ENCODE results near the gene ZSCAN5A. TPM values are rescaled to one million over a fixed set of nuclear protein-coding genes. Genes with fewer than 3 reads are reported as not detected.
"Not testable (repeated sequence)": the region's sequence is repeated elsewhere in the genome, so short reads cannot be mapped to it uniquely, and the experiment has no call there.

The ZSCAN5A gene
- total RNA-seq, 1 donor from 2014 or later: 12.3 TPM

DNA sequence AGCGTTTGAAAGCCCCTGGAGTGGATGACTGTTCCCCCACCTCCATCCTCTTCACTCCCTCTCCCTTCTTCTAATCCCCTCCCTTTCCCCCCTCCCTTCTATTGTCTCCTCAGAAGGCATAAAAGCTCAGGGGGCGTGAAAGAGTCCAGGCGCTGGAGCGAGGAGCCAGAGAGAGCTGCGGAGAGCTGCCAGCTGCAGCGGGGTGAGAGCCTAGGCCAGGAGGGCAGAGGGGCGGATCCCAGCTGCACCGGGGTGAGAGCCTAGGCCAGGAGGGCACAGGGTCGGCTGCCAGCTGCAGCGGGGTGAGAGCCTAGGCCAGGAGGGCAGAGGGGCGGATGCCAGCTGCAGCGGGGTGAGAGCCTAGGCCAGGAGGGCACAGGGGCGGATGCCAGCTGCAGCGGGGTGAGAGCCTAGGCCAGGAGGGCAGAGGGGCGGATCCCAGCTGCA, 138.8 kb downstream of the ZSCAN5A start, which contains the start of gene GALP:
TSS of gene GALP (plus strand) at position 148 of the 447 bp plus-strand sequence. CDS start 1,101 bp downstream, outside the sequence.
- DNase-seq (ENCODE audit: low spot score); ATAC-seq; intact Hi-C loops (cut with DNase I): not testable (repeated sequence)

DNA sequence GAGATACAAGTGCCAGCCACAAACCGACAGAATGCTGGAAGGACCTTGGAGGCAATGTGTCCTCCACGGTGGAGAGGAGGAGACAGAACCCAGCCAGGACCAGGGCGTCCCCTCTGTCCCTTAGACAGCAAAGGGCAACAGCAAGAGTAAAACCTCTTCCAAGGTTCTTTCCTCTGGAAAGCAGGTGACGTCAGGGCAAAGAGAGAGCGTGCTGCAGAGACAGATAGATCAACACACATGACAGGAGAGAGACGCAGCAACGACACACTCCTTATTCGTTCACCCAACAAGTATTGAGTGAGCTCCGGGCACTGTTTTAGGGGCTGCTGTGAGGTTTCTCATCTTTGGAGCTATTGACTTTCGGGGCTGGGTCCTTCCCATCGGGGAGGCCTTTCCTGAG, 140.1 kb downstream of the ZSCAN5A start:
- intact Hi-C loops (cut with DNase I): no loop called here
- ATAC-seq (no peak), DNase-seq (ENCODE audit: low spot score) (no peak)

DNA sequence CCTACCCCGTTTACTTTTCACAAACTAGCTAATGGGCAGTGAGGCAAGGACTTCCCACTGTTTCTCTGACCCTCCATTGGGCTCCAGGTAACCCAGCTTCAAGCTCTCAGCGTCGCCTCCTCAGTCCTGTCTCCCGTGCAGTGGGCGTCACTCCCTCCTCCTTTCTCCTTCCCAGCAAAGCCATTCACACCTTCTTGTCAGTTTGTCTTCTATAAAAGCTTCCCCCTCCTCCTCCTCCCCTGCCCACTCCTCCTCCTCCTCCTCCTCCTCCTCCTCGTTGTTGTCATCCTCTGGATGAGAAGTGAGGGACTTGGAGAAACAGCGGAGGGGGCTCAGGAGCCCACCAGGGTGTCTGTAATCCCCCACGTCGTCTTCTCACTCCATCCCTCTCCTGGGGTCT, 140.6 kb downstream of the ZSCAN5A start:
- ATAC-seq (no peak), DNase-seq (ENCODE audit: low spot score) (no peak)
- intact Hi-C loops (cut with DNase I): no loop called here

Other genes with a start within 250 kb of the ZSCAN5A start
- 24.6 TPM for gene ZNF787, start 193.5 kb downstream of the ZSCAN5A start, total RNA-seq
- 32.5 TPM for gene ZNF444, start 173.6 kb downstream of the ZSCAN5A start, total RNA-seq
- gene GALP, start 138.8 kb downstream of the ZSCAN5A start, total RNA-seq: not detected
- not detected for gene ZSCAN5B, start 117.1 kb downstream of the ZSCAN5A start, total RNA-seq
- not detected for gene ZSCAN5C, start 112.6 kb downstream of the ZSCAN5A start, total RNA-seq
- gene EDDM13, start 42.1 kb downstream of the ZSCAN5A start, total RNA-seq: not detected
- 5.5 TPM for gene ZNF582, start 78.7 kb upstream of the ZSCAN5A start, total RNA-seq
- gene ZNF583, start 89.5 kb upstream of the ZSCAN5A start, total RNA-seq: 11.2 TPM
- 12.3 TPM for gene ZNF667, start 162.5 kb upstream of the ZSCAN5A start, total RNA-seq
- 22.2 TPM for gene ZNF471, start 193.0 kb upstream of the ZSCAN5A start, total RNA-seq
- gene ZFP28, start 224.1 kb upstream of the ZSCAN5A start, total RNA-seq: 16.0 TPM

All from sciatic nerve (tissue), 2 donors.